Kidney epithelial cell (primary cell): ENCODE measurements around the gene PKP4. TPM values are rescaled to one million over a fixed set of nuclear protein-coding genes. Genes with fewer than 3 reads are reported as not detected.
"Not testable (repeated sequence)": the region's sequence is repeated elsewhere in the genome, so short reads cannot be mapped to it uniquely, and the experiment has no call there.

Experiments
- DNase-seq: peaks from one replicate; pipeline ENCODE4 v3.0.0-alpha.2; 2010; ENCODE audit warnings: low read depth
- H3K27me3 ChIP-seq: 2 replicates; pipeline ENCODE4 v1.6.0; 2011; ENCODE audit warnings: low read length; ENCODE audit not compliant: control insufficient read depth, insufficient read depth
- H3K36me3 ChIP-seq: 2 replicates; pipeline ENCODE4 v1.5.1; 2011; ENCODE audit warnings: low read length; ENCODE audit not compliant: control insufficient read depth, insufficient read depth
- H3K4me3 ChIP-seq: 2 replicates; pipeline ENCODE4 v1.5.1; 2011; ENCODE audit warnings: low read depth, mild to moderate bottlenecking, control low read depth, low read length
- total RNA-seq: library from RNA; depleted of rRNA; stranded (reverse); fragments of >200 nt; gene quantifications from 2 replicates; pipeline ENCODE4 v1.2.3, GENCODE V29; 2015
- TF ChIP-seq, protein P1 (sequence below): IDR thresholded peaks from 2 replicates; pipeline ENCODE4 v1.5.1; 2011; ENCODE audit warnings: mild to moderate bottlenecking, moderate library complexity, low read length, control low read depth, inconsistent platforms; ENCODE audit not compliant: insufficient read depth, poor library complexity, severe bottlenecking

Gene PKP4
- total RNA-seq, 1 donor from 2014 or later = 29.4 TPM

GRCh38 chr2:158691619-158692018 lies 234.9 kb downstream of the PKP4 start:
- Histone ChIP-seq H3K27me3 (no peaks in the 10 kb centered on the region), H3K4me3 (no peak overlapping the region), H3K36me3 (no peaks in the 10 kb centered on the region)
- no peak for DNase-seq
- TF ChIP-seq, protein P1, sequence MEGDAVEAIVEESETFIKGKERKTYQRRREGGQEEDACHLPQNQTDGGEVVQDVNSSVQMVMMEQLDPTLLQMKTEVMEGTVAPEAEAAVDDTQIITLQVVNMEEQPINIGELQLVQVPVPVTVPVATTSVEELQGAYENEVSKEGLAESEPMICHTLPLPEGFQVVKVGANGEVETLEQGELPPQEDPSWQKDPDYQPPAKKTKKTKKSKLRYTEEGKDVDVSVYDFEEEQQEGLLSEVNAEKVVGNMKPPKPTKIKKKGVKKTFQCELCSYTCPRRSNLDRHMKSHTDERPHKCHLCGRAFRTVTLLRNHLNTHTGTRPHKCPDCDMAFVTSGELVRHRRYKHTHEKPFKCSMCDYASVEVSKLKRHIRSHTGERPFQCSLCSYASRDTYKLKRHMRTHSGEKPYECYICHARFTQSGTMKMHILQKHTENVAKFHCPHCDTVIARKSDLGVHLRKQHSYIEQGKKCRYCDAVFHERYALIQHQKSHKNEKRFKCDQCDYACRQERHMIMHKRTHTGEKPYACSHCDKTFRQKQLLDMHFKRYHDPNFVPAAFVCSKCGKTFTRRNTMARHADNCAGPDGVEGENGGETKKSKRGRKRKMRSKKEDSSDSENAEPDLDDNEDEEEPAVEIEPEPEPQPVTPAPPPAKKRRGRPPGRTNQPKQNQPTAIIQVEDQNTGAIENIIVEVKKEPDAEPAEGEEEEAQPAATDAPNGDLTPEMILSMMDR = no peak

DNA sequence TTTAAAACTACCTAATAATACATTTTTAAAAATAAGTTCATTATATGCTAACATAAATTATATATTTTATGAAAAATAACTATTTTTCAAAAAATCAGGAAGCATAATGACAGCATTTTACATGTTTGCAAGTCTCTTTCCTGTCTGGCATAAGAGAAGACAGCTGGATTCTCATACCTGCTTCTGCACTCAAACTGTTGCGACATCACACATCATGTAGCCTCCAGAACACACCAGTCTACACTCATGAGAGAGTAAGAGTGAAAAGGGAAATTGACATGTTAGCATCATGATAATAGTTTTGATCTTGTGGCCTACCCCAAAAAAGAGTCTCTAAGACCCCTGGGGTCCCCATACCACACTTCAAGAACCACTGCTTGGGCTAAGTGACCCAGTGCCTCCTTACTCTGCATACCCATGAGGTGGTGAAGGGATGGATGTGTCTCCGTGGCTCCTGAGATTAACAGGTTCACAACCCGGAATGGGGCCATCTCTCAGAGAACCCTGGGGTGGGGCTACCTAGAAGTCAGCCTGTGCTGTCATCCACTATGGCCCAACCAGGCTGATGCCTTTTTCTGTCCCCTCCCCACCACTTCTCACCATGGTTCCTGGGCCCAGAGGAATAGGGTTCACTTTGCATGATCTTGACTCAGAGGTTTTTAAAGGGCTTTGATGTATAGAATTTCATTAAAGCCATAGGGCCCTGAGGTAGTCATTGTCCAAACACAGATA lies 235.8 kb downstream of the PKP4 start:
- no peaks in the 10 kb centered on the region for H3K27me3 ChIP-seq
- H3K4me3 ChIP-seq = no peak overlapping the region
- no peaks in the 10 kb centered on the region for H3K36me3 ChIP-seq
- TF ChIP-seq, protein P1 = no peak
- DNase-seq = no peak

GRCh38 chr2:158693476-158693875 lies 236.7 kb downstream of the PKP4 start:
- H3K4me3 ChIP-seq = no peak overlapping the region
- no peak for DNase-seq
- no peaks in the 10 kb centered on the region for H3K27me3 ChIP-seq
- H3K36me3 ChIP-seq = no peaks in the 10 kb centered on the region
- TF ChIP-seq, protein P1 = no peak

DNA sequence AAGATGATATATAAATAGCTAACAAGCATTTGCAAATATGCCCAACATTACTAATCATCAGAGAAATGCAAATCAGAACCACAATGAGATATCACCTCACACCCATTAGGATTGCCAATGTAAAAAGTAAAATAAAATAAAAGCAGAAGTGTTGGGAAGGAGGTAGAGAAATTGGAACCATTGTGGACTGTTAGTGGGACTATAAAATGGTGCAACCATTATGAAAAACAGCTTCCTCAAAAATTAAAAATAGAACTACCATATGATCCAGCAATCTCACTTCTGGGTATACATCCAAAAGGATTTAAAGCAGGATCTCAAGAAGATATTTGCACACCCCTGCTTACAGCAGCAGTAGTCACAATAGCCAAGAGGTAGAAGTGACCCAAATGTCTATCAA lies 238.6 kb downstream of the PKP4 start:
- no peak for DNase-seq
- TF ChIP-seq, protein P1 = no peak

DNA sequence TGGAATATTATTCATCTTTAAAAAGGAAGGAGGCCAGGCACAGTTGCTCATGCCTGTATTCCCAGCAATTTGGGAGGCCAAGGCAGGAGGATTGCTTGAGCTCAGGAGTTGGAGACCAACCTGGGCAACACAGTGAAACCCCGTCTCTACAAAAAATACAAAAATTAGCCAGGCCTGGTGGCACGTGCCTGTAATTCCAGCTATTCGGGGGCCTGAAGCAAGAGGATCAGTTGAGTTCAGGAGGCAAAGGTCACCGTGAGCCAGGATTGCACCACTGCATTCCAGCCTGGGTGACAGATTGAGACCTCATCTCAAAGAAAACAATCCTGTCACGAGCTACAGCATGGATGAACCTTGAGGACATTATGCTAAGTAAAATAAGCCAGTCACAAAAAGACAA lies 239.0 kb downstream of the PKP4 start:
- not testable (repeated sequence) for H3K4me3 ChIP-seq, H3K36me3 ChIP-seq, H3K27me3 ChIP-seq, DNase-seq

More for the DNA sequence above, 238.6 kb downstream of the PKP4 start:
- H3K27me3 ChIP-seq = no peaks in the 10 kb centered on the region
- no peak overlapping the region for H3K4me3 ChIP-seq
- H3K36me3 ChIP-seq = no peaks in the 10 kb centered on the region

GRCh38 chr2:158699323-158699722 lies 242.6 kb downstream of the PKP4 start:
- H3K27me3 ChIP-seq = no peaks in the 10 kb centered on the region
- TF ChIP-seq, protein P1 = no peak
- no peaks in the 10 kb centered on the region for H3K36me3 ChIP-seq
- DNase-seq = no peak
- no peak overlapping the region for H3K4me3 ChIP-seq
